H1 (cell line): ENCODE results near the gene SLC3A2. TPM values are rescaled to one million over a fixed set of nuclear protein-coding genes. Genes with fewer than 3 reads are reported as not detected.
A peak's percentile ranks its signal among the peaks of the same experiment; 100 is the strongest.

ENCODE experiments used
- CTCF ChIA-PET: fragments of 300-600 bp; sonication (Branson Sonifier 250); formaldehyde crosslinking; loops from one replicate; lab custom pipeline; 2021; ENCODE audit not compliant: partially characterized antibody; lab: Charles Lee
- POLR2A ChIA-PET: fragments of 300-600 bp; sonication (Branson Sonifier 250); formaldehyde crosslinking; loops from one replicate; lab custom pipeline; 2021; ENCODE audit warnings: inconsistent platforms; ENCODE audit not compliant: partially characterized antibody; lab: Charles Lee
- DNase-seq, 2 experiments: peaks; one replicate each; pipeline versions ENCODE4 v3.0.0 to v3.0.0-alpha.2; 2010 to 2022; ENCODE audit warnings: low spot score in 2 of 2, low read depth in 1 of 2, mixed read lengths in 1 of 2
- FAIRE-seq: peaks from 2 replicates; lab custom pipeline; 2011; peaks lifted over from hg19 to GRCh38; lab: Jason Lieb, UNC
- H2AFZ ChIP-seq: 2 replicates; pipeline ENCODE4 v1.8.1; 2012; ENCODE audit warnings: low read length, inconsistent platforms
- H2AK5ac ChIP-seq: 2 replicates; pipeline ENCODE4 v1.6.1; 2013; ENCODE audit warnings: low read depth, low read length
- H2BK120ac ChIP-seq: replicated peaks from 2 replicates; pipeline ENCODE3; 2013; ENCODE audit warnings: low read depth, low read length, inconsistent platforms
- H2BK12ac ChIP-seq: 2 replicates; pipeline ENCODE4 v1.6.1; 2013; ENCODE audit warnings: low read depth, low read length
- H2BK15ac ChIP-seq: 2 replicates; pipeline ENCODE4 v1.6.1; 2013; ENCODE audit warnings: low read length
- H2BK20ac ChIP-seq: 2 replicates; pipeline ENCODE4 v1.6.1; 2013; ENCODE audit warnings: low read length
- H2BK5ac ChIP-seq: 2 replicates; pipeline ENCODE4 v1.6.1; 2013; ENCODE audit warnings: low read depth, low read length
- H3K14ac ChIP-seq: 2 replicates; pipeline ENCODE4 v1.6.1; 2013; ENCODE audit warnings: inconsistent platforms; ENCODE audit not compliant: insufficient read length
- H3K18ac ChIP-seq: 2 replicates; pipeline ENCODE4 v1.6.1; 2013; ENCODE audit warnings: low read length; ENCODE audit errors: extremely low read depth
- H3K23ac ChIP-seq: 2 replicates; pipeline ENCODE4 v1.6.1; 2013; ENCODE audit warnings: inconsistent platforms; ENCODE audit not compliant: insufficient read length
- H3K23me2 ChIP-seq: 2 replicates; pipeline ENCODE4 v1.6.1; 2013; ENCODE audit warnings: low read depth, low read length
- H3K27ac ChIP-seq: 2 replicates; pipeline ENCODE4 v1.6.1; 2011; ENCODE audit warnings: low read depth, low read length, inconsistent platforms
- H3K27me3 ChIP-seq, 4 experiments: replicated peaks in 1 of 4; 1 replicate in 1 of 4; 2 replicates in 3 of 4; pipeline versions ENCODE4 v1.6.1 to v1.8.1; 2011 to 2013; ENCODE audit warnings: low read length in 3 of 4, mild to moderate bottlenecking in 3 of 4, inconsistent platforms in 2 of 4, mixed read lengths in 2 of 4, moderate library complexity in 1 of 4; ENCODE audit not compliant: control insufficient read depth in 3 of 4, insufficient read depth in 3 of 4; ENCODE audit errors: extremely low read depth in 1 of 4
- H3K36me3 ChIP-seq, 4 experiments: 2 replicates each; pipeline versions ENCODE4 v1.6.1 to v1.8.1; 2011 to 2013; ENCODE audit warnings: mild to moderate bottlenecking in 4 of 4, low read length in 3 of 4, moderate library complexity in 2 of 4, control low read depth in 1 of 4, inconsistent platforms in 1 of 4; ENCODE audit not compliant: insufficient read depth in 4 of 4, control insufficient read depth in 2 of 4
- H3K4ac ChIP-seq: replicated peaks from 2 replicates; pipeline ENCODE3; 2013; ENCODE audit warnings: low read length, low read depth, mixed read lengths, inconsistent platforms; ENCODE audit not compliant: insufficient read length
- H3K4me1 ChIP-seq, 4 experiments: replicated peaks in 1 of 4; 1 replicate in 1 of 4; 2 replicates in 3 of 4; pipeline versions ENCODE4 v1.6.1 to v1.8.1; 2011 to 2013; ENCODE audit warnings: low read length in 3 of 4, inconsistent platforms in 2 of 4, mixed read lengths in 1 of 4; ENCODE audit not compliant: insufficient read depth in 4 of 4, control insufficient read depth in 3 of 4
- H3K4me2 ChIP-seq, 2 experiments: 2 replicates each; pipeline versions ENCODE4 v1.6.1 to v1.8.1; 2011 to 2013; ENCODE audit warnings: low read depth in 2 of 2, low read length in 2 of 2, control low read depth in 1 of 2, inconsistent platforms in 1 of 2, mild to moderate bottlenecking in 1 of 2; ENCODE audit not compliant: insufficient read depth in 1 of 2
- H3K4me3 ChIP-seq, 4 experiments: fragments of 200-600, 300-600 bp in 1 of 4; sonication (generic), shearing (Covaris generic), sonication (Bioruptor Twin) in 1 of 4; 2 replicates each; pipeline versions ENCODE4 v1.5.1 to v1.8.1; 2011 to 2016; ENCODE audit warnings: low read length in 4 of 4, low read depth in 3 of 4, control low read depth in 2 of 4, inconsistent platforms in 2 of 4, mild to moderate bottlenecking in 2 of 4, mixed read lengths in 1 of 4, moderate library complexity in 1 of 4; ENCODE audit not compliant: insufficient read depth in 2 of 4; ENCODE audit errors: extremely low read depth in 1 of 4
- H3K56ac ChIP-seq: replicated peaks from 2 replicates; pipeline ENCODE3; 2013; ENCODE audit warnings: low read depth, mild to moderate bottlenecking, mixed read lengths, low read length, inconsistent platforms; ENCODE audit not compliant: insufficient read length
- H3K79me1 ChIP-seq: 2 replicates; pipeline ENCODE4 v1.6.1; 2013; ENCODE audit warnings: low read depth, low read length, control low read depth
- H3K79me2 ChIP-seq, 2 experiments: 2 replicates each; pipeline versions ENCODE4 v1.6.1 to v1.8.1; 2012 to 2013; ENCODE audit warnings: low read length in 2 of 2, mild to moderate bottlenecking in 2 of 2, inconsistent platforms in 1 of 2; ENCODE audit not compliant: insufficient read depth in 2 of 2, control insufficient read depth in 1 of 2
- H3K9ac ChIP-seq, 4 experiments: replicated peaks in 1 of 4; 1 replicate in 1 of 4; 2 replicates in 3 of 4; pipeline versions ENCODE4 v1.6.1 to v1.8.1; 2011 to 2013; ENCODE audit warnings: low read depth in 3 of 4, low read length in 3 of 4, control low read depth in 2 of 4, mild to moderate bottlenecking in 2 of 4, moderate library complexity in 2 of 4, inconsistent platforms in 1 of 4; ENCODE audit errors: extremely low read depth in 1 of 4
- H3K9me3 ChIP-seq, 2 experiments: 2 replicates each; pipeline versions ENCODE4 v1.6.1 to v1.8.1; 2012 to 2013; ENCODE audit warnings: mild to moderate bottlenecking in 2 of 2, moderate library complexity in 2 of 2, control low read depth in 1 of 2, inconsistent platforms in 1 of 2, low read depth in 1 of 2, low read length in 1 of 2, mixed read lengths in 1 of 2; ENCODE audit not compliant: insufficient read depth in 2 of 2
- H4K20me1 ChIP-seq, 2 experiments: replicated peaks in 1 of 2; 2 replicates each; pipeline versions ENCODE3 to v1.8.1; 2011 to 2013; ENCODE audit warnings: inconsistent platforms in 2 of 2, low read length in 2 of 2, mild to moderate bottlenecking in 1 of 2; ENCODE audit not compliant: insufficient read depth in 2 of 2, control insufficient read depth in 1 of 2
- H4K5ac ChIP-seq: 2 replicates; pipeline ENCODE4 v1.6.1; 2013; ENCODE audit warnings: low read length, low read depth, mixed read lengths, inconsistent platforms; ENCODE audit not compliant: insufficient read length
- H4K8ac ChIP-seq: 2 replicates; pipeline ENCODE4 v1.8.0; 2013; ENCODE audit warnings: mild to moderate bottlenecking, moderate library complexity, low read length, inconsistent platforms; ENCODE audit not compliant: insufficient read depth; ENCODE audit errors: extremely low read depth
- H4K91ac ChIP-seq: replicated peaks from 2 replicates; pipeline ENCODE3; 2013; ENCODE audit warnings: low read length, mixed read lengths, inconsistent platforms; ENCODE audit not compliant: insufficient read length
- CBX5 ChIP-seq: fragments of 300-800, 300-1000 bp; sonication (generic); IDR thresholded peaks from 2 replicates; pipeline ENCODE4 v1.7.1; 2016; ENCODE audit warnings: antibody characterized with exemption, low read length, low read depth
- CBX8 ChIP-seq: fragments of 300-800, 300-1000 bp; sonication (generic); IDR thresholded peaks from 2 replicates; pipeline ENCODE4 v1.7.1; 2016; ENCODE audit warnings: low read depth, low read length, borderline replicate concordance
- CHD1 ChIP-seq: IDR thresholded peaks from 2 replicates; pipeline ENCODE4 v1.6.1; 2012; ENCODE audit warnings: low read depth, low read length, improper control_type of control experiment
- CHD2 ChIP-seq: IDR thresholded peaks from 2 replicates; pipeline ENCODE4 v1.6.1; 2012; ENCODE audit warnings: low read length, improper control_type of control experiment
- KDM4A ChIP-seq: IDR thresholded peaks from one replicate; pipeline ENCODE4 v1.7.1; 2012; ENCODE audit warnings: low read depth, mild to moderate bottlenecking, moderate library complexity, low read length, inconsistent platforms; ENCODE audit not compliant: severe bottlenecking
- POLR2A ChIP-seq, 2 experiments: IDR thresholded peaks; 1 replicate in 1 of 2; 2 replicates in 1 of 2; pipeline ENCODE4 v1.6.1; 2011; ENCODE audit warnings: low read depth in 2 of 2, low read length in 2 of 2, mild to moderate bottlenecking in 2 of 2; ENCODE audit errors: control extremely low read depth in 1 of 2
- POU5F1 ChIP-seq: IDR thresholded peaks from 2 replicates; pipeline ENCODE4 v1.6.1; 2011; ENCODE audit warnings: low read depth, mild to moderate bottlenecking, low read length, moderate library complexity
- RNF2 ChIP-seq: fragments of 200-900, 300-1000 bp; sonication (generic); IDR thresholded peaks from 2 replicates; pipeline ENCODE4 v1.7.1; 2016; ENCODE audit warnings: borderline replicate concordance, low read depth, mild to moderate bottlenecking, antibody characterized with exemption, low read length; ENCODE audit not compliant: poor library complexity, severe bottlenecking; ENCODE audit errors: missing control alignments
- SIRT6 ChIP-seq: IDR thresholded peaks from one replicate; pipeline ENCODE4 v1.7.1; 2012; ENCODE audit warnings: low read length, inconsistent platforms
- SIX5 ChIP-seq: IDR thresholded peaks from 2 replicates; pipeline ENCODE4 v1.6.1; 2011; ENCODE audit warnings: mild to moderate bottlenecking, low read depth, low read length
- SP2 ChIP-seq: IDR thresholded peaks from 2 replicates; pipeline ENCODE4 v1.6.1; 2012; ENCODE audit warnings: mild to moderate bottlenecking, low read length, inconsistent platforms
- SUZ12 ChIP-seq: fragments of 200-600 bp; sonication (generic); IDR thresholded peaks from 2 replicates; pipeline ENCODE4 v1.6.1; 2012; ENCODE audit warnings: mild to moderate bottlenecking, inconsistent platforms, low read length, moderate library complexity, mixed read lengths
- YY1 ChIP-seq: IDR thresholded peaks from 2 replicates; pipeline ENCODE4 v1.6.1; 2011; ENCODE audit warnings: low read depth, mild to moderate bottlenecking, low read length
- WGBS, 2 experiments: shearing (Covaris generic) in 1 of 2; methylation state at CpG; one replicate each; pipeline versions ENCODE4 v1.1.6 to v1.1.7; 2013 to 2015; ENCODE audit warnings: low lambda C conversion rate in 2 of 2, mixed read lengths in 2 of 2, inconsistent platforms in 1 of 2, low coverage in 1 of 2, missing lambda C conversion rate in 1 of 2; ENCODE audit not compliant: insufficient replicate concordance in 2 of 2, insufficient coverage in 1 of 2, insufficient read length in 1 of 2; ENCODE audit errors: extremely low coverage in 1 of 2, missing lambda C conversion rate in 1 of 2; 5-methylcytosine and 5-hydroxymethylcytosine counted together
- polyA plus RNA-seq, 7 experiments: library from polyadenylated mRNA; depleted of rRNA in 3 of 7; stranded (reverse) in 5 of 7; unstranded in 2 of 7; fragments of >200 nt in 5 of 7; fragments of 200-250 nt in 2 of 7; gene quantifications; 1 replicate in 5 of 7; 2 replicates in 1 of 7; 4 replicates in 1 of 7; pipeline versions ENCODE4 v1.2.1 to v1.2.3, GENCODE V29; 2011 to 2013; ENCODE audit warnings: missing spikeins in 2 of 7, mixed read lengths in 2 of 7
- total RNA-seq: library from RNA; stranded (reverse); fragmentation: NEBNext Ultra II Directional; extraction: Animal tissue kit (Norgen Biotek cat#: 25700); gene quantifications from 2 replicates; pipeline ENCODE4 v1.2.1, GENCODE V29; 2021

Gene SLC3A2
- total and polyA plus RNA-seq, 2 of the 8 experiments (the other 6 are each of a cell fraction or from before 2014, with no cell fraction given) = 410 to 435 TPM

DNA sequence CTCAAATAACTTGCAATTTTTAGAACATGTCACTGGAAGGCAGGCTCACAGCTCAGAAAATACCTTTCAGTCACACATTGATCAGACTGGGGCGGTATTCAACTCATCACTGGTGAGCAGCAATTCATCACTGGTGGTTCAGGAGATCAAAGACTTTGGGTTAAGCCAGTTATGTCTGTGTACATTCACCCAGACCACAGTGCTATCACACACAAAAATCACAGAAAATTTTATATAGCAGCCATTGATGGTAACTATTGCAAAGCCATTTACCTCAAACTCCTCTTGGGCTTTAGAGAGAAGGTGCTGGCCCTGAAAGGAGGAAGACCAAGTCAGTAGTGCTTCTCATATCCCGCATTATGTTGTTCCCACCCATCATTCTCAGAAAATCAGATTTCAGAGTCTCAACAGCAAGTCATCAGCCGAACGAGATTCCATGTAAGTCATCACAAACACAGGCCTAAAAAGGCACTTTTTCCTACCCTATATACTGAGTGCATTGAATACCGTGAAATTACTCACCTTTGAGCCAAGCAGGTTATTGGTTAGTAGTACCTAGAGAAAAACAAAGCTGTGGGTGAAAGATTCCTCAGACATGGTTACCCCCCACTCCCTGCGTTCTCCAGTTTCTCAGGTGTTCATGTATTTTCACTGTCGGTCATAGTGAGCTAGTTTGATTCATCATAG lies 27.3 kb upstream of the SLC3A2 start:
- Histone ChIP-seq H3K79me1 (peaks cover 5% of the 10 kb centered on the region; the same call in 1 of the 2 replicates), H3K36me3 (peaks cover 32 to 40% (median 37%) of the 10 kb centered on the region in 4 experiments), H3K14ac (no peak overlapping the region), H2BK20ac (no peak overlapping the region), H2BK15ac (no peak overlapping the region), H4K91ac (no peak overlapping the region), H4K20me1 (peaks cover 4 to 28% of the 10 kb centered on the region in 2 experiments), H4K8ac (no peak overlapping the region), H2BK12ac (no peak overlapping the region), H2AFZ (no peak overlapping the region), H3K18ac (no peak overlapping the region), H3K56ac (no peak overlapping the region), H3K23me2 (peaks cover 15% of the 10 kb centered on the region), H3K79me2 (peaks cover 45 to 60% of the 10 kb centered on the region in 2 experiments), H2AK5ac (no peak overlapping the region), H2BK5ac (no peak overlapping the region), H3K4me1 (peaks cover 4 to 6% (median 5%) of the 10 kb centered on the region in 4 experiments; a peak in 4 of 7 replicates), H3K27me3 (no peaks in the 10 kb centered on the region), H3K4me2 (peak overlapping the region; percentile 84 to 95), H3K23ac (no peak overlapping the region), H4K5ac (no peak overlapping the region), H2BK120ac (no peak overlapping the region), H3K4me3 (peak overlapping the region; percentile 74 to 100 (median 90)), H3K9ac (peak overlapping the region; percentile 99 to 100 (median 100)), H3K4ac (no peak overlapping the region), H3K27ac (peak overlapping the region; percentile 5; the same call in 1 of the 2 replicates), H3K9me3 (no peaks in the 10 kb centered on the region)
- CTCF ChIA-PET = interaction anchor here (0.6 to 1.5 kb wide), 9 partner anchors 10 to 99 kb away, joined by 3 to 5 read pairs (median 3); partner anchors contain the start of genes TMEM179B and ZBTB3
- POLR2A ChIA-PET = interaction anchor here (0.7 to 20.0 kb wide), 27 partner anchors 10 to 1332 kb away, joined by 3 to 2104 read pairs (median 11); partner anchors contain the start of genes BSCL2, C11orf98, CHRM1 and CSKMT
- FAIRE-seq (no peak), DNase-seq (no peak)
- WGBS, 2 experiments = 60% methylated on average over 7 of the region's 7 CpGs; no CpG with 5 or more reads in 1 of the 2 experiments
- TF ChIP-seq KDM4A = no peak
- TF ChIP-seq POU5F1 = no peak
- no peak for TF ChIP-seq RNF2
- TF ChIP-seq CBX8 = no peak
- peak; percentile 55 to 56; a peak in 2 of 3 replicates for TF ChIP-seq POLR2A (IDR thresholded peaks at IDR 0.05; ENCODE audit: control extremely low read depth in 1 of 2, low read depth in 2 of 2, low read length in 2 of 2)
- no peak for TF ChIP-seq CHD2
- TF ChIP-seq YY1 = no peak
- peak; percentile 52; the same call in 1 of the 2 replicates for TF ChIP-seq CHD1
- TF ChIP-seq SIX5 = no peak
- no peak for TF ChIP-seq SUZ12
- TF ChIP-seq CBX5 = no peak
- TF ChIP-seq SIRT6 = no peak
- TF ChIP-seq SP2 = no peak
